GM19438 (cell line): ENCODE data around the gene GPR180.

Source experiments
- ATAC-seq: cut with Tn5 transposase; IDR thresholded peaks from one replicate; pipeline ENCODE4 v1.9.1; 2021; ENCODE audit warnings: low read depth; ENCODE audit not compliant: unreplicated experiment

GPR180 gene

GRCh38 chr13:94601446-94602431 lies at the start of gene GPR180:
GPR180 (plus strand) TSS chr13:94601857; CDS start chr13:94601928, 71 bp downstream.
- peak; percentile 99 for ATAC-seq

GRCh38 chr13:94552095-94552494 lies 49.6 kb upstream of the GPR180 start:
- no peak for ATAC-seq

GRCh38 chr13:94553766-94554165 lies 47.9 kb upstream of the GPR180 start:
- ATAC-seq: no peak

- no peak for ATAC-seq
These were observed 45.6 kb upstream of the GPR180 start for GRCh38 chr13:94556041-94556440.

- ATAC-seq: no peak
These were observed 45.0 kb upstream of the GPR180 start for GRCh38 chr13:94556621-94557020.

GRCh38 chr13:94557684-94558235 lies 43.9 kb upstream of the GPR180 start:
- no peak for ATAC-seq

GRCh38 chr13:94558716-94559115 lies 42.9 kb upstream of the GPR180 start:
- ATAC-seq: no peak

- ATAC-seq: no peak
These were observed 42.3 kb upstream of the GPR180 start for GRCh38 chr13:94559222-94559795.

GRCh38 chr13:94560116-94560515 lies 41.5 kb upstream of the GPR180 start:
- no peak for ATAC-seq

- ATAC-seq: no peak
These were observed 40.5 kb upstream of the GPR180 start for GRCh38 chr13:94561126-94561525.

- ATAC-seq: no peak
These were observed 34.1 kb upstream of the GPR180 start for GRCh38 chr13:94567581-94567980.

GRCh38 chr13:94568443-94568842 lies 33.2 kb upstream of the GPR180 start:
- ATAC-seq: no peak

- ATAC-seq: no peak
These were observed 32.0 kb upstream of the GPR180 start for GRCh38 chr13:94569615-94570014.

- ATAC-seq: no peak
These were observed 22.6 kb upstream of the GPR180 start for GRCh38 chr13:94579063-94579462.

GRCh38 chr13:94583926-94584325 lies 17.7 kb upstream of the GPR180 start:
- ATAC-seq: no peak

- no peak for ATAC-seq
These were observed 16.0 kb upstream of the GPR180 start for GRCh38 chr13:94585543-94586101.

- ATAC-seq: no peak
These were observed 15.3 kb upstream of the GPR180 start for GRCh38 chr13:94586371-94586770.

GRCh38 chr13:94588541-94588940 lies 13.1 kb upstream of the GPR180 start:
- ATAC-seq: no peak

- no peak for ATAC-seq
These were observed 10.9 kb upstream of the GPR180 start for GRCh38 chr13:94590744-94591143.

- ATAC-seq: peak; percentile 59
These were observed 6.4 kb upstream of the GPR180 start for GRCh38 chr13:94595001-94595949.
